HUES64 (cell line): ENCODE results near the gene ZNF610.
"Not testable (repeated sequence)": the region's sequence is repeated elsewhere in the genome, so short reads cannot be mapped to it uniquely, and the experiment has no call there.

Experiments
- H3K27ac ChIP-seq: 2 replicates; pipeline ENCODE4 v1.7.0; 2013; ENCODE audit warnings: low read depth, low read length, inconsistent platforms
- H3K27me3 ChIP-seq: 2 replicates; pipeline ENCODE4 v1.6.1; 2013; ENCODE audit warnings: mild to moderate bottlenecking, low read length; ENCODE audit not compliant: insufficient read depth
- H3K36me3 ChIP-seq: 2 replicates; pipeline ENCODE4 v1.6.1; 2013; ENCODE audit warnings: mild to moderate bottlenecking, low read length; ENCODE audit not compliant: insufficient read depth
- H3K4me1 ChIP-seq: 2 replicates; pipeline ENCODE4 v1.6.1; 2013; ENCODE audit warnings: mild to moderate bottlenecking, low read length, moderate library complexity; ENCODE audit not compliant: insufficient read depth
- H3K4me3 ChIP-seq: 2 replicates; pipeline ENCODE4 v1.5.1; 2013; ENCODE audit warnings: mild to moderate bottlenecking, low read length, moderate library complexity
- H3K9ac ChIP-seq: 2 replicates; pipeline ENCODE4 v1.6.1; 2013; ENCODE audit warnings: mild to moderate bottlenecking, low read depth, low read length
- H3K9me3 ChIP-seq: 2 replicates; pipeline ENCODE4 v1.6.1; 2013; ENCODE audit warnings: low read depth, low read length; ENCODE audit not compliant: insufficient read depth
- WGBS: fragments of 150-250, 120-280 bp; methylation state at CpG from one replicate; pipeline ENCODE4 v1.1.7; 2013; ENCODE audit warnings: missing lambda C conversion rate; 5-methylcytosine and 5-hydroxymethylcytosine counted together

ZNF610 gene

DNA sequence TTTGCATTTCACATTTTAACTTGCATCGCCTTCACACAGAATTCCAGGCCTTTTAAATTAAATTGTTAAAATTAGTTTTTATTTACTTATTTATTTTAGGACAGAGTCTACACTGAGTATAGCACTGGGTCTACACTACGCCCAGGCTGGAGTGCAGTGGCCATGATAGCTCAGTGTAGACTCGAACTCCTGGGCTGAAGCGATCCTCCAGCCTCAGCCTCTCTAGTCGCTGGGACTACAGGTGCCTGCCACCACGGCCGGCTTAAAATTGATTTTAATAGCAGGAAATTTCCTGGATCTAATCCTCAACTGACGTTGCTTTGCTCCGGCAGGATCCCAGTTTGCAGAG, 301 bp upstream of the ZNF610 start:
- Histone ChIP-seq H3K9me3 (peaks cover 38% of the 10 kb centered on the region), H3K4me3 (peak overlapping the region; percentile 81), H3K36me3 (peaks cover 7% of the 10 kb centered on the region; the same call in 1 of the 2 replicates), H3K9ac (peak overlapping the region; percentile 92; the same call in 1 of the 2 replicates), H3K27me3 (no peaks in the 10 kb centered on the region), H3K27ac (no peak overlapping the region), H3K4me1 (peaks cover 4% of the 10 kb centered on the region; the same call in 1 of the 2 replicates)
- WGBS = 68% methylated on average over 8 of the region's 9 CpGs

DNA sequence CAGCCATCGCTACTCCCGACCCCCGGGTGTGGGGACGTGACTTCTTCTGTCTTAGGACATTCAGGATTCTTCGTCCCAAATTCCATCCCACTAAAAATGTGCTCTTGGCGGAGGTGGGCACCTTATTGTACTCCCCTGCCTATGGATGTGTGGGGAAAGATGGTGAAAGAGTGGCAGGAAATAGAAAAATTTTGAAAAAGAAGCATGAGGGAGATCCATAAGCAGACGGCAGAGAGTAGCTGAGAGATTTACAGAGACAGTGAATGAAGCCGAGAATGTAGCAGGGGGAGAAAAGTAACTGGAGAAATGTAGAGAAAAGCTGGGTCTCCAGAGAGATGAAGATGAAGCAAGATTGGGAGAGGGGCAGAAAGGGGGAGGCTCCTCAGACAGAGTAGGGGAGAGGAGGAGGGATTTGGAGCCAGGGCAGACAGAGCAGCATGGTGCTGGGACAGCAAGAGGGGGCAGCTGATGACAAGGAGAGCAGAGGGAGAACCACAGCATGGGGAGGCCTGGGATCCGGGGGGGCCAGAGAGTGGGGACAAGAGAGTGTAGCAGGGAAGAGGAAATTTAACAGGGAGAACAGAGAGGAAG, 843 bp downstream of the ZNF610 start:
- Histone ChIP-seq H3K27me3 (no peaks in the 10 kb centered on the region), H3K36me3 (peaks cover 7% of the 10 kb centered on the region; the same call in 1 of the 2 replicates), H3K4me3 (peak overlapping the region; percentile 81), H3K9me3 (peaks cover 27% of the 10 kb centered on the region), H3K4me1 (peaks cover 4% of the 10 kb centered on the region; the same call in 1 of the 2 replicates), H3K27ac (peak overlapping the region; percentile 77; the same call in 1 of the 2 replicates), H3K9ac (peak overlapping the region; percentile 92)
- WGBS = 9% methylated on average over 8 of the region's 9 CpGs

GRCh38 chr19:52339022-52339421, 3.0 kb downstream of the ZNF610 start:
- not testable (repeated sequence) for H3K36me3 ChIP-seq, H3K4me1 ChIP-seq, H3K27ac ChIP-seq, H3K9me3 ChIP-seq, H3K27me3 ChIP-seq, H3K9ac ChIP-seq, H3K4me3 ChIP-seq
- WGBS = 94% methylated on average over 3 of the region's 3 CpGs

GRCh38 chr19:52343548-52343947, 7.5 kb downstream of the ZNF610 start:
- WGBS = 35% methylated on average over 8 of the region's 8 CpGs
- H3K36me3 ChIP-seq = peaks cover 15% of the 10 kb centered on the region
- H3K27me3 ChIP-seq = no peaks in the 10 kb centered on the region
- no peak overlapping the region for H3K4me3 ChIP-seq
- H3K27ac ChIP-seq = no peak overlapping the region
- no peaks in the 10 kb centered on the region for H3K9me3 ChIP-seq
- no peaks in the 10 kb centered on the region for H3K4me1 ChIP-seq
- no peak overlapping the region for H3K9ac ChIP-seq

GRCh38 chr19:52345162-52345561, 9.1 kb downstream of the ZNF610 start:
- no peak overlapping the region for H3K27ac ChIP-seq
- H3K9me3 ChIP-seq = no peaks in the 10 kb centered on the region
- peaks cover 26% of the 10 kb centered on the region for H3K36me3 ChIP-seq
- no peaks in the 10 kb centered on the region for H3K27me3 ChIP-seq
- no peak overlapping the region for H3K4me3 ChIP-seq
- H3K9ac ChIP-seq = no peak overlapping the region
- H3K4me1 ChIP-seq = no peaks in the 10 kb centered on the region
- 92% methylated on average over 6 of the region's 6 CpGs for WGBS

DNA sequence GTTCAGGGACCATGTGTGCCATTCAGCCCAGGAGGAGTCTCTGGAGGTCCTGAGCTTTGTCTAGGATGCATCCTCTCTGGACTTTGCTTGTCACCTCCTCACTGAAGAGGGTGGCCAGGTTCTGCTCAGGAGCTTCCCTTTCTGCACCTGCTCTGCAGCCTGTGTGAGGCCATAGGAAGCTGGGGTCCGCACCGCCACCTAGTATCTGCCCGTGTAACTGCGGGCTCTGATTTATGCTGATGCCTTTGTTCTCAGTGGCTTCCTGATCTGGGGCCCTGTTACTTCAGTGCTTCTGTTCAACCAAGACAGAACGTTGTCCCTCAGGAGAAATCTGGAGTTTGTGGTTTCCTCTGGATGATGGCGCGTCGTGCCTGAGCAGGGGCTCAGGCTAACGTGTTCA, 15.5 kb downstream of the ZNF610 start:
- H3K27me3 ChIP-seq = no peaks in the 10 kb centered on the region
- H3K27ac ChIP-seq = peak overlapping the region; percentile 40; the same call in 1 of the 2 replicates
- 90% methylated on average over 9 of the region's 9 CpGs for WGBS
- H3K9ac ChIP-seq = peak overlapping the region; percentile 3; the same call in 1 of the 2 replicates
- H3K9me3 ChIP-seq = no peaks in the 10 kb centered on the region
- no peaks in the 10 kb centered on the region for H3K4me1 ChIP-seq
- peaks cover 55% of the 10 kb centered on the region for H3K36me3 ChIP-seq
- no peak overlapping the region for H3K4me3 ChIP-seq

DNA sequence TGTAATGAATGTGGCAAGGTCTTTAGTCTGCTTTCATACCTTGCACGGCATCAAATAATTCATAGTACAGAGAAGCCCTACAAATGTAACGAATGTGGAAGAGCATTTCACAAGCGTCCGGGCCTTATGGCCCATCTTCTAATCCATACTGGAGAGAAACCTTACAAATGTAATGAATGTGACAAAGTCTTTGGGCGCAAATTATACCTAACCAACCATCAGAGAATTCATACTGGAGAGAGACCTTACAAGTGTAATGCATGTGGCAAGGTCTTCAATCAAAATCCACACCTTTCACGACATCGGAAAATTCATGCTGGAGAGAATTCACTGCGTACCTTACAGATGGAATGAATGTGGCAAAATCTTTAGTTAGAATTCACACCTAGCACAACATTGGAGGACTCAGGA, 30.4 kb downstream of the ZNF610 start:
- Histone ChIP-seq H3K27ac (no peak overlapping the region), H3K9me3 (peaks cover 62% of the 10 kb centered on the region), H3K27me3 (no peaks in the 10 kb centered on the region), H3K9ac (no peak overlapping the region), H3K4me1 (no peaks in the 10 kb centered on the region), H3K4me3 (no peak overlapping the region), H3K36me3 (peaks cover 24% of the 10 kb centered on the region)
- WGBS = 95% methylated on average over 8 of the region's 8 CpGs

GRCh38 chr19:52369559-52370340, 33.7 kb downstream of the ZNF610 start, which contains the start of gene ZNF880:
Gene ZNF880, plus strand, starts transcription at chr19:52369923. Its CDS starts 43 bp downstream, at chr19:52369966.
- Histone ChIP-seq H3K9ac (peak within 1 kb of the TSS; percentile 98), H3K27ac (peak within 1 kb of the TSS; percentile 92), H3K36me3 (peaks cover 34% of the 10 kb centered on the region), H3K9me3 (peaks cover 46% of the 10 kb centered on the region), H3K27me3 (no peaks in the 10 kb centered on the region), H3K4me1 (no peaks in the 10 kb centered on the region), H3K4me3 (peak within 1 kb of the TSS; percentile 94)
- WGBS = 24% methylated on average over 52 of the region's 52 CpGs

DNA sequence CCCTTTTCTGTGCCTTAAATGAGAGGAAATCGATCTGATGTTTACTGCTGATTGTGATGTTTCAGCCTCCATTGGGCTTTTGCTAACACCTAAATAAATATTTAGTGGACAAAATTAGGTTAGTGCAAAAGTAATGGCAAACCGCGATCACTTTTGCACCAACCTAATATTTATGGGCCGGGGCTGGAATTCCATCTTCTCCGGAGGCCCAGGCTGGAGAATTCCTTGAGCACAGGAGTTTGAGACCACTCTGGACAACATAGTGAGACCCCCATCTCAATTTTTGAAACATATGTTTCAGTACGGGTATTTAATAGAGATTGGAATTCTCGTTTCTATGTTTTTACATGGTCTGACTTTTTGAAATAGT, 34.3 kb downstream of the ZNF610 start:
- peaks cover 35% of the 10 kb centered on the region for H3K36me3 ChIP-seq
- no peaks in the 10 kb centered on the region for H3K27me3 ChIP-seq
- peak overlapping the region; percentile 98 for H3K9ac ChIP-seq
- no peaks in the 10 kb centered on the region for H3K4me1 ChIP-seq
- H3K27ac ChIP-seq = peak overlapping the region; percentile 92
- 82% methylated on average over 6 of the region's 7 CpGs for WGBS
- peaks cover 41% of the 10 kb centered on the region for H3K9me3 ChIP-seq
- H3K4me3 ChIP-seq = peak overlapping the region; percentile 94

DNA sequence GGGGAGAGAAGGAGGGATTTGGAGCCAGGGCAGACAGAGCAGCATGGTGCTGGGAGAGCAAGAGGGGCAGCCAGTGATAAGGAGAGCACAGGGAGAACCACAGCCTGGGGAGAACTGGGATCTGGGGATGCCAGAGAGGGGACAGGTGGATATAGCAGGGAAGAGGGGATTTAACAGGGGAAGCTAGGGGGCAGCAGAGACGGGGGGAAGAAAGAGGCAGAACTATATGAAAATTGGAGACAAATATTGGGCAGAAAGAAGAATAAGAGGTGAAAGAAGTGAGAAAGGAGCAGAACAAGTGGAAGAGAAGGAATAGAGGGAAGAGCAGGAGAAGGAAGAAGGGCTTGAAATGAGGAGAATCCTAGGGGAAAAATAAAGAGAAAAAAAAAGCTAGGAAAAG, 55.1 kb downstream of the ZNF610 start:
- Histone ChIP-seq H3K36me3 (peaks cover 21% of the 10 kb centered on the region; the same call in 1 of the 2 replicates), H3K9me3 (peaks cover 25% of the 10 kb centered on the region; the same call in 1 of the 2 replicates), H3K27ac (no peak overlapping the region), H3K4me3 (no peak overlapping the region), H3K9ac (no peak overlapping the region), H3K27me3 (no peaks in the 10 kb centered on the region), H3K4me1 (no peaks in the 10 kb centered on the region)
- WGBS = 70% methylated on average over 1 of the region's 1 CpG

GRCh38 chr19:52397310-52398080, 61.5 kb downstream of the ZNF610 start, which contains the start of gene ZNF528:
Gene ZNF528, plus strand, starts transcription at chr19:52397849. Its CDS starts 4,165 bp downstream, at chr19:52402014.
- Histone ChIP-seq H3K9ac (peak within 1 kb of the TSS; percentile 83), H3K4me1 (no peaks in the 10 kb centered on the region), H3K27ac (no peak within 1 kb of the TSS), H3K36me3 (peaks cover 16% of the 10 kb centered on the region), H3K4me3 (peak within 1 kb of the TSS; percentile 70), H3K27me3 (no peaks in the 10 kb centered on the region), H3K9me3 (peaks cover 13% of the 10 kb centered on the region; the same call in 1 of the 2 replicates)
- WGBS = 90% methylated on average over 36 of the region's 36 CpGs
